PC-3 (cell line): ENCODE data around the gene SFI1. TPM values are rescaled to one million over a fixed set of nuclear protein-coding genes. Genes with fewer than 3 reads are reported as not detected.

Source experiments
- ATAC-seq: fragments of 200-7000 bp; cut with Tn5 transposase; 2 replicates; pipeline ENCODE4 v1.9.1; 2020; ENCODE audit warnings: mild to moderate bottlenecking, moderate library complexity
- BruUV-seq: library from RNA; stranded (reverse); fragments of 400-500 nt; replicated peaks from 2 replicates; lab custom pipeline; 2021; lab: Mats Ljungman, UMichigan
- CTCF ChIA-PET: fragments of 300-600 bp; sonication (Branson Sonifier 250); formaldehyde crosslinking; loops from one replicate; lab custom pipeline; 2022; ENCODE audit warnings: antibody characterized with exemption; lab: Charles Lee
- POLR2A ChIA-PET: fragments of 300-600 bp; sonication (Branson Sonifier 250); formaldehyde crosslinking; loops from one replicate; lab custom pipeline; 2022; ENCODE audit warnings: antibody characterized with exemption; ENCODE audit not compliant: unreplicated experiment; lab: Charles Lee
- DNase-seq: peaks from one replicate; pipeline ENCODE4 v3.0.0-alpha.2; 2015
- H2AFZ ChIP-seq: fragments of 300-600 bp; sonication (generic); 2 replicates; pipeline ENCODE4 v1.6.0; 2016; ENCODE audit warnings: antibody characterized with exemption, low read length
- H3F3A ChIP-seq: fragments of 300-600 bp; sonication (generic); one replicate; pipeline ENCODE4 v1.6.0; 2017; ENCODE audit warnings: antibody characterized with exemption, low read length, control low read depth, mild to moderate bottlenecking; ENCODE audit not compliant: unreplicated experiment
- H3K27ac ChIP-seq: fragments of 300-600 bp; sonication (generic); 2 replicates; pipeline ENCODE4 v1.5.1; 2016; ENCODE audit warnings: mild to moderate bottlenecking, low read length
- H3K27me3 ChIP-seq: fragments of 300-600 bp; sonication (generic); 2 replicates; pipeline ENCODE4 v1.6.1; 2016; ENCODE audit warnings: low read length, mixed read lengths
- H3K36me3 ChIP-seq: fragments of 300-600 bp; sonication (generic); 2 replicates; pipeline ENCODE4 v1.6.1; 2016; ENCODE audit warnings: low read depth, mixed run types, low read length, mixed read lengths
- H3K4me1 ChIP-seq: fragments of 300-600 bp; sonication (generic); 2 replicates; pipeline ENCODE4 v1.5.1; 2016; ENCODE audit warnings: low read length; ENCODE audit not compliant: insufficient read depth
- H3K4me2 ChIP-seq: fragments of 300-600 bp; sonication (generic); 2 replicates; pipeline ENCODE4 v1.6.0; 2016; ENCODE audit warnings: low read length
- H3K4me3 ChIP-seq: fragments of 300-600 bp; sonication (generic); 2 replicates; pipeline ENCODE4 v1.5.1; 2016; ENCODE audit warnings: mild to moderate bottlenecking, low read length, mixed read lengths
- H3K79me2 ChIP-seq: fragments of 300-600 bp; sonication (generic); 2 replicates; pipeline ENCODE4 v1.6.1; 2017; ENCODE audit warnings: low read length, mixed read lengths
- H3K9ac ChIP-seq: fragments of 300-600 bp; sonication (generic); 2 replicates; pipeline ENCODE4 v1.6.0; 2016; ENCODE audit warnings: mild to moderate bottlenecking, low read length
- H3K9me2 ChIP-seq: fragments of 300-600 bp; sonication (generic); replicated peaks from 2 replicates; pipeline ENCODE4 v1.6.1; 2016; ENCODE audit warnings: mixed run types, low read length, mixed read lengths
- H3K9me3 ChIP-seq: fragments of 300-600 bp; sonication (generic); 2 replicates; pipeline ENCODE4 v1.6.1; 2016; ENCODE audit warnings: low read length, mixed read lengths
- H4K20me1 ChIP-seq: fragments of 300-600 bp; sonication (generic); 2 replicates; pipeline ENCODE4 v1.6.1; 2016; ENCODE audit warnings: low read length, mixed read lengths
- CTCF ChIP-seq: fragments of 300-600 bp; sonication (generic); conservative IDR thresholded peaks from 2 replicates; pipeline ENCODE4 v1.5.1; 2017; ENCODE audit warnings: antibody characterized with exemption, low read depth, mild to moderate bottlenecking, low read length
- EZH2 ChIP-seq: fragments of 300-600 bp; sonication (generic); IDR thresholded peaks from one replicate; pipeline ENCODE4 v1.6.1; 2017; ENCODE audit warnings: antibody characterized with exemption, mild to moderate bottlenecking, low read length; ENCODE audit not compliant: unreplicated experiment
- EZH2phosphoT487 ChIP-seq: fragments of 300-600 bp; sonication (generic); IDR thresholded peaks from 2 replicates; pipeline ENCODE4 v1.6.1; 2018; ENCODE audit warnings: mild to moderate bottlenecking, antibody characterized with exemption, low read length, borderline replicate concordance
- intact Hi-C: fragments of 100-400 bp; cut with micrococcal nuclease; formaldehyde crosslinking; loops from 2 replicates; pipeline ENCODE4 v1.9.0; 2023
- total RNA-seq: library from RNA; depleted of rRNA; stranded (reverse); fragments of >200 nt; gene quantifications from 2 replicates; pipeline ENCODE4 v1.2.3, GENCODE V29; 2014

SFI1 gene
- total RNA-seq, 1 experiment from 2014 or later = 22.5 TPM

DNA sequence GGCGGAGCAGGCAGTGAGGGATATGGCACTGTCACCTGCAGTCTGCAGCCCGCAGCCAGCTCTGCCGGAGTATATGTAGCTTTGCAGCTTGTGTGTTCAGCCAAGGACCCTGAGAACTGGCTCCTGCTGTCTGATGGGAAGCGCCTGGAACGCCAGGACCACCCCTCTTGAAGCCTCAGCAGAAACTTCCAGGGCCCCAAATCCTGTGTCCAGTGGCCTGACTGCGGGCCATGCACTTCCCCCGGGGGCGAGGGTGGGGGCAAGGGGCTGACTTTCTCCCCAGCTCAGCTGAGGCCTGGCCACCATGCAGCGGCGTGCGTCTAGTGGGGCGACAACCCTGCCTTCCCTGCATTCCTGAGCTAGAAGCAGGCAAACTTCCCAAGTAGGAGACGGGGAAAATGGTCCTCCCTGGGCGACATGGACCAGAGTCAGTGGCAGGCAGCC, 133.4 kb downstream of the SFI1 start:
- peaks cover 74% of the 10 kb centered on the region for H3K79me2 ChIP-seq
- no peaks in the 10 kb centered on the region for H3K27me3 ChIP-seq
- no peak for TF ChIP-seq EZH2
- no peak for TF ChIP-seq CTCF
- TF ChIP-seq EZH2phosphoT487 = no peak
- H3K4me2 ChIP-seq = peak overlapping the region; percentile 84
- DNase-seq = no peak
- peak overlapping the region; percentile 85 for H3K4me3 ChIP-seq
- no peaks in the 10 kb centered on the region for H3K9me2 ChIP-seq
- no peaks in the 10 kb centered on the region for H3K36me3 ChIP-seq
- no peak; the same call in 1 of the 2 replicates for ATAC-seq
- ChIA-PET CTCF (interaction anchor here (0.6 to 1.6 kb wide), 3 partner anchors 73 to 341 kb away, joined by 3 to 7 read pairs (median 4); no protein-coding TSS in a partner anchor), POLR2A (interaction anchor here (0.6 to 1.1 kb wide), 2 partner anchors 32 to 183 kb away, joined by 3 to 7 read pairs; partner anchors contain the start of gene PISD)
- BruUV-seq = no TSS peak
- no peaks in the 10 kb centered on the region; the same call in 1 of the 2 replicates for H3K4me1 ChIP-seq
- no peaks in the 10 kb centered on the region for H3F3A ChIP-seq
- intact Hi-C loops = loop anchor here (5.0 kb wide), 1 partner anchor 177 kb away; no protein-coding TSS in a partner anchor
- peaks cover 9% of the 10 kb centered on the region; the same call in 1 of the 2 replicates for H4K20me1 ChIP-seq
- peak overlapping the region; percentile 93 for H3K9ac ChIP-seq
- no peaks in the 10 kb centered on the region for H3K9me3 ChIP-seq
- H2AFZ ChIP-seq = no peak overlapping the region
- peak overlapping the region; percentile 81 for H3K27ac ChIP-seq

GRCh38 chr22:31630331-31631329, 134.3 kb downstream of the SFI1 start:
- Histone ChIP-seq H3K36me3 (no peaks in the 10 kb centered on the region), H4K20me1 (peaks cover 9% of the 10 kb centered on the region; the same call in 1 of the 2 replicates), H2AFZ (peak overlapping the region; percentile 78), H3K27me3 (no peaks in the 10 kb centered on the region), H3K9ac (peak overlapping the region; percentile 93), H3F3A (no peaks in the 10 kb centered on the region), H3K79me2 (peaks cover 68% of the 10 kb centered on the region), H3K4me3 (peak overlapping the region; percentile 85), H3K4me2 (peak overlapping the region; percentile 84), H3K9me2 (no peaks in the 10 kb centered on the region), H3K4me1 (no peaks in the 10 kb centered on the region; the same call in 1 of the 2 replicates), H3K27ac (peak overlapping the region; percentile 81), H3K9me3 (no peaks in the 10 kb centered on the region)
- ATAC-seq (peak; percentile 79), DNase-seq (peak; percentile 71)
- no peak for TF ChIP-seq EZH2
- no peak for TF ChIP-seq EZH2phosphoT487
- no peak for TF ChIP-seq CTCF
- intact Hi-C loops = loop anchor here (5.0 kb wide), 1 partner anchor 178 kb away; no protein-coding TSS in a partner anchor
- ChIA-PET POLR2A (interaction anchor here (0.5 to 1.1 kb wide), 2 partner anchors 32 to 284 kb away, joined by 3 to 7 read pairs; partner anchors contain the start of gene PISD), CTCF (interaction anchor here (0.6 to 1.6 kb wide), 4 partner anchors 28 to 340 kb away, joined by 3 to 7 read pairs (median 4); no protein-coding TSS in a partner anchor)
- no TSS peak for BruUV-seq
